ENCODE results near the gene CSNK1D. TPM values are rescaled to one million over a fixed set of nuclear protein-coding genes. Genes with fewer than 3 reads are reported as not detected.

CSNK1D gene
- total and polyA plus RNA-seq, 10 of the 15 experiments (the other 5 are each of a cell fraction or from before 2014, with no cell fraction given): 5.7 to 105 (median 58.1) TPM

- TF ChIP-seq, protein P1, sequence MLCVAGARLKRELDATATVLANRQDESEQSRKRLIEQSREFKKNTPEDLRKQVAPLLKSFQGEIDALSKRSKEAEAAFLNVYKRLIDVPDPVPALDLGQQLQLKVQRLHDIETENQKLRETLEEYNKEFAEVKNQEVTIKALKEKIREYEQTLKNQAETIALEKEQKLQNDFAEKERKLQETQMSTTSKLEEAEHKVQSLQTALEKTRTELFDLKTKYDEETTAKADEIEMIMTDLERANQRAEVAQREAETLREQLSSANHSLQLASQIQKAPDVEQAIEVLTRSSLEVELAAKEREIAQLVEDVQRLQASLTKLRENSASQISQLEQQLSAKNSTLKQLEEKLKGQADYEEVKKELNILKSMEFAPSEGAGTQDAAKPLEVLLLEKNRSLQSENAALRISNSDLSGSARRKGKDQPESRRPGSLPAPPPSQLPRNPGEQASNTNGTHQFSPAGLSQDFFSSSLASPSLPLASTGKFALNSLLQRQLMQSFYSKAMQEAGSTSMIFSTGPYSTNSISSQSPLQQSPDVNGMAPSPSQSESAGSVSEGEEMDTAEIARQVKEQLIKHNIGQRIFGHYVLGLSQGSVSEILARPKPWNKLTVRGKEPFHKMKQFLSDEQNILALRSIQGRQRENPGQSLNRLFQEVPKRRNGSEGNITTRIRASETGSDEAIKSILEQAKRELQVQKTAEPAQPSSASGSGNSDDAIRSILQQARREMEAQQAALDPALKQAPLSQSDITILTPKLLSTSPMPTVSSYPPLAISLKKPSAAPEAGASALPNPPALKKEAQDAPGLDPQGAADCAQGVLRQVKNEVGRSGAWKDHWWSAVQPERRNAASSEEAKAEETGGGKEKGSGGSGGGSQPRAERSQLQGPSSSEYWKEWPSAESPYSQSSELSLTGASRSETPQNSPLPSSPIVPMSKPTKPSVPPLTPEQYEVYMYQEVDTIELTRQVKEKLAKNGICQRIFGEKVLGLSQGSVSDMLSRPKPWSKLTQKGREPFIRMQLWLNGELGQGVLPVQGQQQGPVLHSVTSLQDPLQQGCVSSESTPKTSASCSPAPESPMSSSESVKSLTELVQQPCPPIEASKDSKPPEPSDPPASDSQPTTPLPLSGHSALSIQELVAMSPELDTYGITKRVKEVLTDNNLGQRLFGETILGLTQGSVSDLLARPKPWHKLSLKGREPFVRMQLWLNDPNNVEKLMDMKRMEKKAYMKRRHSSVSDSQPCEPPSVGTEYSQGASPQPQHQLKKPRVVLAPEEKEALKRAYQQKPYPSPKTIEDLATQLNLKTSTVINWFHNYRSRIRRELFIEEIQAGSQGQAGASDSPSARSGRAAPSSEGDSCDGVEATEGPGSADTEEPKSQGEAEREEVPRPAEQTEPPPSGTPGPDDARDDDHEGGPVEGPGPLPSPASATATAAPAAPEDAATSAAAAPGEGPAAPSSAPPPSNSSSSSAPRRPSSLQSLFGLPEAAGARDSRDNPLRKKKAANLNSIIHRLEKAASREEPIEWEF (IDR thresholded peaks at IDR 0.05; ENCODE audit: insufficient replicate concordance, low read depth, low read length): no peak
Measured at GRCh38 chr17:82241183-82241925, 32.1 kb downstream of the CSNK1D start (continued).

DNA sequence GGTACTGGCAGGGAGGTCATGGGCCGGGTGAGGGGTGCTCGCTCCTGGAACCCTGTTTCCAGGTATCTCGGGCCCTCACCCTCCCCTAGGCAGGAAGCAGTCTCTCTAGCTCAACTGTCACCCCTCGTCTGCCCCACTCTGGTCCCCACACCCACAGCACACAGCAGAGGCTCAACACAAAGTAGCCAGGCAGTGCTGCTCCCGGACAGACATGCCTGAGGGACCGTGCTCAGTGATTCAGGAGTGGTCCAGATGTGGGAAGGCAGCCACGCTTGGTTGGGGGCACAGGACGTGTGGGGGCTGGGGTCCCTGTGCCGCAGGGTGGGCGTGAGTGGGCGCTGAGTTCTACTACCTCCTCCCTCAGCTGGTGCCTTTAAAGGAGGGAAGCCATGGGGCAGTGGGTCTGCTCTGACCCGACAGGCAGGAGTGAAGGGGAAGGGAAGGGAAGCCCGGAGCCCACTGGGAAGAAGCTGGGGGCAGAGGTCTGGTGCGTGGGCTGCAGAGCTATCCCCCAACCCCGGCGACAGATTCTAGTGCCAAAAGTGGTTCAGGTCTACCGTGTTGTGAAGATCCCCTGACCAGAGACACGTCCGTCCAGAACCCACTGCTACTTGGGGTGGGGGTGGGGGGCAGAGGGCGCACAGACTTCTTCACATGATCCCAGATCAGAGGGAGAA lies 32.9 kb downstream of the CSNK1D start:
- FAIRE-seq (no peak), DNase-seq (ENCODE audit: low read depth, low spot score) (no peak), ATAC-seq (no peak)
- 72% methylated on average over 20 of the region's 20 CpGs for WGBS (ENCODE audit: insufficient coverage, insufficient replicate concordance, low lambda C conversion rate, missing lambda C conversion rate)
- no peak overlapping the region for H2AFZ ChIP-seq (ENCODE audit: control insufficient read depth, low read depth, low read length)
- SMC1A ChIA-PET (ENCODE audit: uncharacterized antibody, unreplicated experiment): interaction anchor here (1.2 to 2.6 kb wide), 4 partner anchors 34 to 80 kb away, joined by 3 to 12 read pairs (median 6); no protein-coding TSS in a partner anchor
- H3K4me1 ChIP-seq (ENCODE audit: control insufficient read depth, insufficient read depth, low read length): peaks cover 38% of the 10 kb centered on the region
- no peak overlapping the region for H3K27ac ChIP-seq (ENCODE audit: control insufficient read depth, insufficient read depth)
- no peaks in the 10 kb centered on the region for H3K27me3 ChIP-seq (replicated peaks in 1 of 2; ENCODE audit: control insufficient read depth in 2 of 2, insufficient read depth in 2 of 2, low read length in 1 of 2)
- BruUV-seq (replicated peaks): no TSS peak
- peaks cover 9% of the 10 kb centered on the region for H3K79me2 ChIP-seq (ENCODE audit: control insufficient read depth, insufficient read depth, low read length)
- H3K9ac ChIP-seq (ENCODE audit: control insufficient read depth, insufficient read depth, low read length): no peak overlapping the region
- RAD21 ChIA-PET (ENCODE audit: unreplicated experiment): interaction anchor here (1.1 to 2.6 kb wide), 4 partner anchors 35 to 81 kb away, joined by 4 to 18 read pairs (median 10); no protein-coding TSS in a partner anchor
- in situ Hi-C loops (cut with MboI) (no loop called here), intact Hi-C loops (cut with micrococcal nuclease; ENCODE audit: unreplicated experiment) (no loop called here)
- CTCF ChIA-PET: interaction anchor here (1.1 to 3.0 kb wide), 4 partner anchors 37 to 211 kb away, joined by 3 to 19 read pairs (median 8); no protein-coding TSS in a partner anchor
- no peak overlapping the region for H3K4me3 ChIP-seq
- POLR2A ChIA-PET: interaction anchor here (1.5 to 1.9 kb wide), 3 partner anchors 12 to 58 kb away, joined by 4 read pairs; partner anchors contain the start of genes CSNK1D and SLC16A3
- H4K20me1 ChIP-seq (ENCODE audit: control insufficient read depth, insufficient read depth): peaks cover 3% of the 10 kb centered on the region
- peak; percentile 67; the same call in 1 of the 2 replicates for TF ChIP-seq POLR2AphosphoS2 (IDR thresholded peaks at IDR 0.05; ENCODE audit: low read depth, low read length)
- 0 out of 2 replicates have a peak, but pooled peaks have one; percentile 8 for TF ChIP-seq TCF3 (IDR thresholded peaks at IDR 0.05; ENCODE audit: borderline replicate concordance, insufficient read depth, low read depth, low read length)
- peak; percentile 24; the same call in 1 of the 2 replicates for TF ChIP-seq POLR2A (IDR thresholded peaks at IDR 0.05; ENCODE audit: low read depth, low read length)
- no peak for TF ChIP-seq BCL11A (IDR thresholded peaks at IDR 0.05; ENCODE audit: low read depth, low read length)
- peaks cover 26 to 50% of the 10 kb centered on the region in 2 experiments for H3K36me3 ChIP-seq (ENCODE audit: control insufficient read depth in 2 of 2, insufficient read depth in 2 of 2, low read length in 1 of 2)
- no peaks in the 10 kb centered on the region for H3K9me3 ChIP-seq (replicated peaks; ENCODE audit: control insufficient read depth, insufficient read depth, low read length)
- H3K4me2 ChIP-seq (ENCODE audit: control insufficient read depth, insufficient read depth): no peak overlapping the region

Measured in GM12878 (cell line).